Tibial nerve (tissue), 4 donors: Measurements from ENCODE around the gene ABHD1.

Experiments used
- EP300 ChIP-seq, 2 donors: sonication (generic); formaldehyde crosslinking; IDR thresholded peaks; one replicate each; pipeline ENCODE4 v1.6.1; 2017; ENCODE audit warnings: antibody characterized with exemption in 2 of 2, mild to moderate bottlenecking in 1 of 2
- POLR2A ChIP-seq, 2 donors: fragments of 450-650 bp; IDR thresholded peaks; one replicate each; pipeline ENCODE4 v1.6.1; 2017; ENCODE audit warnings: antibody characterized with exemption in 2 of 2, mild to moderate bottlenecking in 2 of 2, moderate library complexity in 2 of 2
- TF ChIP-seq, protein P1 (sequence below), 5 experiments: fragments of 200-600 bp in 3 of 5; fragments of 450-650 bp in 2 of 5; sonication (generic) in 3 of 5; IDR thresholded peaks; one replicate each; pipeline ENCODE4 v1.5.1; 2016 to 2019; ENCODE audit warnings: antibody characterized with exemption in 5 of 5, mild to moderate bottlenecking in 3 of 5, moderate library complexity in 2 of 5

DNA sequence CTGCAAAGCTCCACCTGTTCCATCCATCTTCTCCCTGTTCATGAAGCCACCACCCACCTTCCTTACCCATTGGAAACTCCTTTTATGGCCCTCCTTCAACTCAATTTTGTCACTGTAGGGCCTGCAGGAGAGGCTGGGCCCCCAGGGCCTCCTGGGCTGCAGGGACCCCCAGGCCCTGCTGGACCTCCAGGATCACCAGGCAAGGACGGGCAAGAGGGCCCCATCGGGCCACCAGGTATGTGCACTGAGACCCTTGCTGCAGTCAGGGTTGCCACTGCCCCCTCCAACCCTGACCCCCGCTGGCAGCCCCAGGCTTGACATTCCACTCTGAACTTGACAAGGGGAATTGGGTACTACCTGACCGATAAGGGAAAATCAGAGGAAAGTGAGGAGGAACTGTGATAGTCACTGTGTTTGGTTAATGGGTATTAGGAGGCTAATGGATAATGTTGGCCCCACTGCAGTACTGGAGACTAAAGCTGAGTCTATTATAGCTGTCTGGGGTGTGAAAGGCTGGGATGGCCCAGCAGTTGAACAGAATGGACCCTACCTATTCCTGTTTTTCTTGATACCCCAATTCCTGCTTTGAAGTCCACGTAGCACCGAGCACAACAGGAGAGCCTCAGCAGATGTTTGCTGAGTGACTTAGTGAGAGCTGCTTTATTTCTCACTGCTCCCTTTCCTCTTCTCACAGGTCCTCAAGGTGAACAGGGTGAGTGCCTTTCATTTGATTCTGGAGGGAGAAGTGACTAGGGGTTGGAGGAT lies 39.1 kb upstream of the ABHD1 start:
- TF ChIP-seq EP300 (IDR thresholded peaks at IDR 0.05) (no peak), POLR2A (IDR thresholded peaks at IDR 0.05) (no peak)
- TF ChIP-seq, protein P1, sequence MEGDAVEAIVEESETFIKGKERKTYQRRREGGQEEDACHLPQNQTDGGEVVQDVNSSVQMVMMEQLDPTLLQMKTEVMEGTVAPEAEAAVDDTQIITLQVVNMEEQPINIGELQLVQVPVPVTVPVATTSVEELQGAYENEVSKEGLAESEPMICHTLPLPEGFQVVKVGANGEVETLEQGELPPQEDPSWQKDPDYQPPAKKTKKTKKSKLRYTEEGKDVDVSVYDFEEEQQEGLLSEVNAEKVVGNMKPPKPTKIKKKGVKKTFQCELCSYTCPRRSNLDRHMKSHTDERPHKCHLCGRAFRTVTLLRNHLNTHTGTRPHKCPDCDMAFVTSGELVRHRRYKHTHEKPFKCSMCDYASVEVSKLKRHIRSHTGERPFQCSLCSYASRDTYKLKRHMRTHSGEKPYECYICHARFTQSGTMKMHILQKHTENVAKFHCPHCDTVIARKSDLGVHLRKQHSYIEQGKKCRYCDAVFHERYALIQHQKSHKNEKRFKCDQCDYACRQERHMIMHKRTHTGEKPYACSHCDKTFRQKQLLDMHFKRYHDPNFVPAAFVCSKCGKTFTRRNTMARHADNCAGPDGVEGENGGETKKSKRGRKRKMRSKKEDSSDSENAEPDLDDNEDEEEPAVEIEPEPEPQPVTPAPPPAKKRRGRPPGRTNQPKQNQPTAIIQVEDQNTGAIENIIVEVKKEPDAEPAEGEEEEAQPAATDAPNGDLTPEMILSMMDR (IDR thresholded peaks at IDR 0.05), result no peak
